HepG2 (cell line): Measurements from ENCODE around the gene C15orf62. TPM values are rescaled to one million over a fixed set of nuclear protein-coding genes. Genes with fewer than 3 reads are reported as not detected.

Experiments
- ATAC-seq: fragments of 200-7000 bp; cut with Tn5 transposase; 3 replicates; pipeline ENCODE4 v1.9.1; 2020; ENCODE audit warnings: mild to moderate bottlenecking, moderate library complexity
- BruUV-seq: library from RNA; stranded (reverse); fragments of 400-500 nt; replicated peaks from 2 replicates; lab custom pipeline; 2021; lab: Mats Ljungman, UMichigan
- CTCF ChIA-PET: fragments of 300-600 bp; formaldehyde crosslinking; extraction: SDS; loops from one replicate; lab custom pipeline; 2021; ENCODE audit warnings: low total read pairs, inconsistent platforms, low intra/inter-chr PET ratio; lab: Yijun Ruan, JAX
- POLR2A ChIA-PET: fragments of 350-600 bp; sonication (Branson Sonifier 250); formaldehyde crosslinking; loops from one replicate; lab custom pipeline; 2020; ENCODE audit warnings: antibody characterized with exemption, inconsistent platforms; lab: Yijun Ruan, JAX
- DNase-seq: peaks from one replicate; pipeline ENCODE4 v3.0.0-alpha.2; 2015; ENCODE audit warnings: low spot score
- FAIRE-seq: peaks from 3 replicates; lab custom pipeline; 2011; peaks lifted over from hg19 to GRCh38; lab: Jason Lieb, UNC
- H2AFZ ChIP-seq: one replicate; pipeline ENCODE4 v1.6.1; 2011; ENCODE audit warnings: low read length, inconsistent platforms
- H3K27ac ChIP-seq: fragments of 300-600 bp; 3 replicates; pipeline ENCODE4 v1.8.0; 2011; ENCODE audit warnings: mixed run types, mild to moderate bottlenecking, mixed read lengths, low read length, inconsistent platforms; ENCODE audit not compliant: insufficient read depth; ENCODE audit errors: extremely low read length
- H3K27me3 ChIP-seq, 2 experiments: fragments of 200-600 bp in 1 of 2; 2 replicates in 1 of 2; 3 replicates in 1 of 2; pipeline versions ENCODE4 v1.6.0 to v1.8.0; 2011; ENCODE audit warnings: low read length in 2 of 2, mild to moderate bottlenecking in 2 of 2, moderate library complexity in 2 of 2, inconsistent platforms in 1 of 2; ENCODE audit not compliant: insufficient read depth in 2 of 2, control insufficient read depth in 1 of 2
- H3K36me3 ChIP-seq, 2 experiments: fragments of 200-600 bp in 1 of 2; replicated peaks in 1 of 2; 2 replicates in 1 of 2; 3 replicates in 1 of 2; pipeline versions ENCODE4 v1.5.1 to v1.8.0; 2011; ENCODE audit warnings: low read length in 2 of 2, inconsistent platforms in 1 of 2; ENCODE audit not compliant: insufficient read depth in 2 of 2, control insufficient read depth in 1 of 2
- H3K4me1 ChIP-seq: 2 replicates; pipeline ENCODE4 v1.5.1; 2012; ENCODE audit warnings: low read length, inconsistent platforms; ENCODE audit not compliant: insufficient read depth
- H3K4me2 ChIP-seq: 2 replicates; pipeline ENCODE4 v1.6.0; 2011; ENCODE audit warnings: low read depth, low read length, inconsistent platforms
- H3K4me3 ChIP-seq, 3 experiments: fragments of 200-600 bp in 1 of 3; sonication (generic), shearing (Covaris generic) in 1 of 3; replicated peaks in 1 of 3; 2 replicates each; pipeline ENCODE4 v1.5.1; 2011 to 2016; ENCODE audit warnings: low read length in 3 of 3, inconsistent platforms in 2 of 3, low read depth in 2 of 3, mild to moderate bottlenecking in 2 of 3, control low read depth in 1 of 3, mixed read lengths in 1 of 3; ENCODE audit not compliant: insufficient read depth in 1 of 3
- H3K79me2 ChIP-seq: one replicate; pipeline ENCODE4 v1.6.1; 2011; ENCODE audit warnings: low read length, inconsistent platforms; ENCODE audit not compliant: insufficient read depth
- H3K9ac ChIP-seq: 2 replicates; pipeline ENCODE4 v1.6.0; 2011; ENCODE audit warnings: mild to moderate bottlenecking, low read depth, low read length, inconsistent platforms; ENCODE audit not compliant: insufficient read depth
- H3K9me3 ChIP-seq: 2 replicates; pipeline ENCODE4 v1.5.1; 2012; ENCODE audit warnings: mild to moderate bottlenecking, low read length
- H4K20me1 ChIP-seq: 2 replicates; pipeline ENCODE4 v1.6.0; 2011; ENCODE audit warnings: inconsistent platforms, mild to moderate bottlenecking, low read length, moderate library complexity; ENCODE audit not compliant: insufficient read depth
- AGO1 ChIP-seq: fragments of 200-400 bp; formaldehyde crosslinking; IDR thresholded peaks from 2 replicates; pipeline ENCODE4 v1.6.1; 2017; ENCODE audit warnings: mild to moderate bottlenecking, low read depth, low read length, moderate library complexity; ENCODE audit not compliant: poor library complexity, severe bottlenecking
- AGO2 ChIP-seq: fragments of 200-400 bp; formaldehyde crosslinking; optimal IDR thresholded peaks from 2 replicates; pipeline ENCODE3; 2017; ENCODE audit warnings: mild to moderate bottlenecking, low read depth, low read length, moderate library complexity
- ARID2 ChIP-seq: sonication (generic); formaldehyde crosslinking; IDR thresholded peaks from 2 replicates; pipeline ENCODE4 v1.8.1; 2022; ENCODE audit warnings: mild to moderate bottlenecking, missing genetic modification reagents, borderline replicate concordance
- ELF1 ChIP-seq: sonication (generic); formaldehyde crosslinking; IDR thresholded peaks from 2 replicates; pipeline ENCODE4 v1.4.0; 2020; ENCODE audit warnings: missing genetic modification reagents
- KLF6 ChIP-seq: IDR thresholded peaks from 2 replicates; pipeline ENCODE4 v1.8.0; 2016; ENCODE audit warnings: missing biosample characterization, missing genetic modification reagents
- NAIF1 ChIP-seq: sonication (generic); formaldehyde crosslinking; IDR thresholded peaks from 2 replicates; pipeline ENCODE4 v1.5.0; 2020; ENCODE audit warnings: mild to moderate bottlenecking, missing genetic modification reagents, borderline replicate concordance
- NFRKB ChIP-seq: fragments of 450-650 bp; IDR thresholded peaks from 2 replicates; pipeline ENCODE4 v1.6.1; 2017
- NR2C2 ChIP-seq: sonication (generic); formaldehyde crosslinking; IDR thresholded peaks from 2 replicates; pipeline ENCODE4 v1.4.0; 2020; ENCODE audit warnings: missing genetic modification reagents, mild to moderate bottlenecking, moderate library complexity, borderline replicate concordance
- POLR2A ChIP-seq, 2 experiments: IDR thresholded peaks; 2 replicates each; pipeline ENCODE4 v1.6.1; 2011; ENCODE audit warnings: low read depth in 2 of 2, low read length in 2 of 2, mild to moderate bottlenecking in 1 of 2, moderate library complexity in 1 of 2; ENCODE audit not compliant: insufficient read depth in 1 of 2
- RBFOX2 ChIP-seq: fragments of 200-400 bp; formaldehyde crosslinking; IDR thresholded peaks from 2 replicates; pipeline ENCODE4 v1.6.1; 2017; ENCODE audit warnings: low read depth, mild to moderate bottlenecking, low read length
- RFX3 ChIP-seq: IDR thresholded peaks from 2 replicates; pipeline ENCODE4 v1.6.1; 2016; ENCODE audit warnings: missing biosample characterization, missing genetic modification reagents
- RNF2 ChIP-seq: fragments of 450-650 bp; conservative IDR thresholded peaks from 2 replicates; pipeline ENCODE4 v1.6.1; 2016; ENCODE audit warnings: low read depth
- ZNF138 ChIP-seq: sonication (generic); formaldehyde crosslinking; IDR thresholded peaks from 2 replicates; pipeline ENCODE4 v1.5.0; 2020; ENCODE audit warnings: mild to moderate bottlenecking, low read depth, missing genetic modification reagents
- ZNF260 ChIP-seq: sonication (generic); formaldehyde crosslinking; IDR thresholded peaks from 2 replicates; pipeline ENCODE4 v1.4.0; 2020; ENCODE audit warnings: missing genetic modification reagents, low read depth, mild to moderate bottlenecking, borderline replicate concordance
- ZNF292 ChIP-seq: sonication (generic); formaldehyde crosslinking; IDR thresholded peaks from 2 replicates; pipeline ENCODE4 v1.8.1; 2022; ENCODE audit warnings: mild to moderate bottlenecking, low read depth, missing genetic modification reagents, borderline replicate concordance
- ZNF496 ChIP-seq: sonication (generic); formaldehyde crosslinking; IDR thresholded peaks from 2 replicates; pipeline ENCODE4 v1.8.1; 2023; ENCODE audit warnings: mild to moderate bottlenecking, moderate library complexity, missing genetic modification reagents; ENCODE audit not compliant: insufficient replicate concordance
- ZNF747 ChIP-seq: sonication (generic); formaldehyde crosslinking; IDR thresholded peaks from 2 replicates; pipeline ENCODE4 v1.8.1; 2023; ENCODE audit warnings: missing genetic modification reagents, mild to moderate bottlenecking, borderline replicate concordance
- WGBS: methylation state at CpG from one replicate; pipeline ENCODE4 v1.1.6; 2017; ENCODE audit warnings: low lambda C conversion rate; 5-methylcytosine and 5-hydroxymethylcytosine counted together
- in situ Hi-C: cut with HindIII; loops from 2 replicates; pipeline ENCODE4 v1.10.0; 2017; ENCODE audit warnings: low pct_unique_long_range_greater_than_20kb; ENCODE audit not compliant: extremely low pct_ligation_motif_present
- intact Hi-C: fragments of 100-400 bp; cut with micrococcal nuclease; formaldehyde crosslinking; loops from one replicate; pipeline ENCODE4 v1.10.0; 2022; ENCODE audit not compliant: unreplicated experiment
- polyA plus RNA-seq, 8 experiments: library from polyadenylated mRNA; depleted of rRNA in 3 of 8; stranded (reverse) in 7 of 8; unstranded in 1 of 8; fragments of >200 nt; fragmentation: Illumina TruSeq in 4 of 8; extraction: Trizol in 4 of 8; gene quantifications; 2 replicates each; pipeline versions ENCODE4 v1.2.1 to v1.2.3, GENCODE V29; 2011 to 2016; ENCODE audit warnings: low read depth in 4 of 8, missing spikeins in 1 of 8, mixed read lengths in 1 of 8; ENCODE audit not compliant: insufficient read depth in 1 of 8
- total RNA-seq, 5 experiments: library from RNA; depleted of rRNA; stranded (reverse); fragments of >200 nt; fragmentation: Illumina TruSeq; extraction: Trizol; gene quantifications; 2 replicates each; pipeline ENCODE4 v1.2.3, GENCODE V29; 2016; ENCODE audit warnings: low read depth in 1 of 5
- TF ChIP-seq, protein P1 (sequence below): sonication (generic); formaldehyde crosslinking; IDR thresholded peaks from 2 replicates; pipeline ENCODE4 v1.5.1; 2020; ENCODE audit warnings: mild to moderate bottlenecking, missing genetic modification reagents, moderate library complexity
- TF ChIP-seq, protein P2 (sequence below): sonication (generic); formaldehyde crosslinking; IDR thresholded peaks from 2 replicates; pipeline ENCODE4 v1.5.0; 2020; ENCODE audit warnings: missing genetic modification reagents
- TF ChIP-seq, protein P3 (sequence below): sonication (generic); formaldehyde crosslinking; IDR thresholded peaks from 2 replicates; pipeline ENCODE4 v1.5.0; 2020; ENCODE audit warnings: missing genetic modification reagents, mild to moderate bottlenecking, borderline replicate concordance
- TF ChIP-seq, protein P4 (sequence below): sonication (generic); formaldehyde crosslinking; IDR thresholded peaks from 2 replicates; pipeline ENCODE4 v1.5.1; 2020; ENCODE audit warnings: missing genetic modification reagents, mild to moderate bottlenecking, borderline replicate concordance

The C15orf62 gene
- total and polyA plus RNA-seq, 2 of the 13 experiments (the other 11 are each of a cell fraction or from before 2014, with no cell fraction given): 0.51 to 1.1 TPM

DNA sequence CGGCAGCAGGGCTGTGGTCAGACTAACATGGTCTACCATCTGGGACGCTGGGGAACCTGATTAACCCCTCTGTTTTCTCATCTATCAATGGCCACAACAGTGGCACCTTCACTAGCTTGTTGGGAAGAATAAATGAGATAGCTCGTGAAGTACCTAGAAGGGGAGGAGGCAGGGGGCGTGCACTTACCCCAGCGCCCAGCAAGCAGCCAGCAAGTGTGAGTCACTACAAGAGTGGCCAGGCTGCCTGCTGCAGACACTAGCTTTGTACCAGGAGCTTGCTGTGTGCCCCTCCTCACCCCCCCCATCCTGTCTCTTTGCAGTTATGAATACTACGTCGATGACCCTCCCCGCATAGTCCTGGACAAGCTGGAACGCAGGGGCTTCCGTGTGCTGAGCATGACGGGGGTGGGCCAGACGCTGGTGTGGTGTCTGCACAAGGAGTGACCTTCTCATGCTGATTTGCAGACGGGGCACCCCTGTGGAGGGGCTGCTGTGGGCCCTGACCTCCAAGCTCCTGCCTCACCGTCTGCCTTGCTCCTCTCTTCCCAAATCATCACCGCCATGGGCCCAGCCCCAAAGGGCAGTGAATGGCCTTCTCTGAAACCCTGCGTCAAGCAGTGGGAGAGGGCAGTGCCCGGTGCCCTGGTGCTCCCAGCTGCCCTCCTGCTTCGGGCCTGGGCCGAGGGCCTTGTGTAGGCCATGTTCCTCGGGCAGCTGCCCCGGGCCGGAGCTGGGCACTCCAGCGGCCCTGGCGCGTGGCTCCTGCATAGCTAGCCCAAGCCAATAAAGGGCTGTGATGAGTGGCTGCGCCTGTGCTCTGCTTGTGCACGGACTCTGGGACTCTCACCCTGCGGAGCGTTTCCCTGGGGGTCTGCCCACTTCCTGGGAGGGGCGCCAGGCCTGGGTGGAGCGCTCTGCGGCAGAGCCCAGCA lies 2.6 kb upstream of the C15orf62 start:
- no peak overlapping the region for H2AFZ ChIP-seq
- FAIRE-seq (no peak), DNase-seq (no peak), ATAC-seq (no peak)
- no peak overlapping the region for H3K4me2 ChIP-seq
- intact Hi-C loops (no loop called here), in situ Hi-C loops (no loop called here)
- ChIA-PET POLR2A (interaction anchor here (0.9 to 1.2 kb wide), 2 partner anchors 40 to 73 kb away, joined by 3 to 4 read pairs; partner anchors contain the start of genes DNAJC17 and ZFYVE19), CTCF (no interaction called here)
- WGBS: 97% methylated on average over 20 of the region's 32 CpGs
- no peaks in the 10 kb centered on the region for H3K9me3 ChIP-seq
- no peaks in the 10 kb centered on the region for H3K27me3 ChIP-seq
- H3K4me3 ChIP-seq: no peak overlapping the region
- peaks cover 11% of the 10 kb centered on the region for H3K79me2 ChIP-seq
- H4K20me1 ChIP-seq: no peaks in the 10 kb centered on the region
- peaks cover 7 to 22% of the 10 kb centered on the region in 2 experiments; a peak in 4 of 5 replicates for H3K36me3 ChIP-seq
- no peak overlapping the region for H3K9ac ChIP-seq
- BruUV-seq: no TSS peak
- H3K4me1 ChIP-seq: peaks cover 31% of the 10 kb centered on the region
- no peak overlapping the region for H3K27ac ChIP-seq
- peak in 1 of 2 experiments; percentile 26; a peak in 1 of 4 replicates for TF ChIP-seq POLR2A (IDR thresholded peaks at IDR 0.05; ENCODE audit: insufficient read depth in 1 of 2, low read depth in 2 of 2, low read length in 2 of 2)
- TF ChIP-seq, protein P1, sequence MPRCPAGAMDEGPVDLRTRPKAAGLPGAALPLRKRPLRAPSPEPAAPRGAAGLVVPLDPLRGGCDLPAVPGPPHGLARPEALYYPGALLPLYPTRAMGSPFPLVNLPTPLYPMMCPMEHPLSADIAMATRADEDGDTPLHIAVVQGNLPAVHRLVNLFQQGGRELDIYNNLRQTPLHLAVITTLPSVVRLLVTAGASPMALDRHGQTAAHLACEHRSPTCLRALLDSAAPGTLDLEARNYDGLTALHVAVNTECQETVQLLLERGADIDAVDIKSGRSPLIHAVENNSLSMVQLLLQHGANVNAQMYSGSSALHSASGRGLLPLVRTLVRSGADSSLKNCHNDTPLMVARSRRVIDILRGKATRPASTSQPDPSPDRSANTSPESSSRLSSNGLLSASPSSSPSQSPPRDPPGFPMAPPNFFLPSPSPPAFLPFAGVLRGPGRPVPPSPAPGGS (CRISPR knock-in tag): no peak
- TF ChIP-seq, protein P2, sequence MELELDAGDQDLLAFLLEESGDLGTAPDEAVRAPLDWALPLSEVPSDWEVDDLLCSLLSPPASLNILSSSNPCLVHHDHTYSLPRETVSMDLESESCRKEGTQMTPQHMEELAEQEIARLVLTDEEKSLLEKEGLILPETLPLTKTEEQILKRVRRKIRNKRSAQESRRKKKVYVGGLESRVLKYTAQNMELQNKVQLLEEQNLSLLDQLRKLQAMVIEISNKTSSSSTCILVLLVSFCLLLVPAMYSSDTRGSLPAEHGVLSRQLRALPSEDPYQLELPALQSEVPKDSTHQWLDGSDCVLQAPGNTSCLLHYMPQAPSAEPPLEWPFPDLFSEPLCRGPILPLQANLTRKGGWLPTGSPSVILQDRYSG (CRISPR knock-in tag): no peak
- TF ChIP-seq, protein P3, sequence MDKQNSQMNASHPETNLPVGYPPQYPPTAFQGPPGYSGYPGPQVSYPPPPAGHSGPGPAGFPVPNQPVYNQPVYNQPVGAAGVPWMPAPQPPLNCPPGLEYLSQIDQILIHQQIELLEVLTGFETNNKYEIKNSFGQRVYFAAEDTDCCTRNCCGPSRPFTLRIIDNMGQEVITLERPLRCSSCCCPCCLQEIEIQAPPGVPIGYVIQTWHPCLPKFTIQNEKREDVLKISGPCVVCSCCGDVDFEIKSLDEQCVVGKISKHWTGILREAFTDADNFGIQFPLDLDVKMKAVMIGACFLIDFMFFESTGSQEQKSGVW (CRISPR knock-in tag): no peak
- no peak for TF ChIP-seq ARID2 (CRISPR knock-in tag)
- TF ChIP-seq NAIF1 (CRISPR knock-in tag): no peak
- peak; percentile 27 for TF ChIP-seq AGO2
- TF ChIP-seq AGO1: peak; percentile 26
- no peak for TF ChIP-seq ZNF747
- TF ChIP-seq, protein P4, sequence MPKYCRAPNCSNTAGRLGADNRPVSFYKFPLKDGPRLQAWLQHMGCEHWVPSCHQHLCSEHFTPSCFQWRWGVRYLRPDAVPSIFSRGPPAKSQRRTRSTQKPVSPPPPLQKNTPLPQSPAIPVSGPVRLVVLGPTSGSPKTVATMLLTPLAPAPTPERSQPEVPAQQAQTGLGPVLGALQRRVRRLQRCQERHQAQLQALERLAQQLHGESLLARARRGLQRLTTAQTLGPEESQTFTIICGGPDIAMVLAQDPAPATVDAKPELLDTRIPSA (CRISPR knock-in tag): no peak
- TF ChIP-seq ZNF138: no peak
- TF ChIP-seq RNF2: no peak
- TF ChIP-seq KLF6 (CRISPR knock-in tag): no peak
- TF ChIP-seq RBFOX2: peak; percentile 61
- TF ChIP-seq NFRKB: no peak
- no peak for TF ChIP-seq ZNF260 (CRISPR knock-in tag)
- no peak for TF ChIP-seq NR2C2
- no peak for TF ChIP-seq ZNF496 (CRISPR knock-in tag)
- TF ChIP-seq ELF1 (CRISPR knock-in tag): no peak
- no peak for TF ChIP-seq ZNF292 (CRISPR knock-in tag)
- TF ChIP-seq RFX3: no peak
